ENCODE data around the gene ARID2. TPM values are rescaled to one million over a fixed set of nuclear protein-coding genes. Genes with fewer than 3 reads are reported as not detected.

ARID2 gene
- polyA plus RNA-seq, 1 donor (not counting 4 experiments of a cell fraction or from before 2014, with no cell fraction given) = 15.1 TPM

GRCh38 chr12:45909041-45909713 lies 179.7 kb downstream of the ARID2 start:
- no peak overlapping the region for H3K27ac ChIP-seq (ENCODE audit: control insufficient read depth, insufficient read depth, low read length)
- TF ChIP-seq, protein P1, sequence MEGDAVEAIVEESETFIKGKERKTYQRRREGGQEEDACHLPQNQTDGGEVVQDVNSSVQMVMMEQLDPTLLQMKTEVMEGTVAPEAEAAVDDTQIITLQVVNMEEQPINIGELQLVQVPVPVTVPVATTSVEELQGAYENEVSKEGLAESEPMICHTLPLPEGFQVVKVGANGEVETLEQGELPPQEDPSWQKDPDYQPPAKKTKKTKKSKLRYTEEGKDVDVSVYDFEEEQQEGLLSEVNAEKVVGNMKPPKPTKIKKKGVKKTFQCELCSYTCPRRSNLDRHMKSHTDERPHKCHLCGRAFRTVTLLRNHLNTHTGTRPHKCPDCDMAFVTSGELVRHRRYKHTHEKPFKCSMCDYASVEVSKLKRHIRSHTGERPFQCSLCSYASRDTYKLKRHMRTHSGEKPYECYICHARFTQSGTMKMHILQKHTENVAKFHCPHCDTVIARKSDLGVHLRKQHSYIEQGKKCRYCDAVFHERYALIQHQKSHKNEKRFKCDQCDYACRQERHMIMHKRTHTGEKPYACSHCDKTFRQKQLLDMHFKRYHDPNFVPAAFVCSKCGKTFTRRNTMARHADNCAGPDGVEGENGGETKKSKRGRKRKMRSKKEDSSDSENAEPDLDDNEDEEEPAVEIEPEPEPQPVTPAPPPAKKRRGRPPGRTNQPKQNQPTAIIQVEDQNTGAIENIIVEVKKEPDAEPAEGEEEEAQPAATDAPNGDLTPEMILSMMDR (optimal IDR thresholded peaks at IDR 0.05 in 1 of 3, IDR thresholded peaks at IDR 0.05 in 1 of 3, conservative IDR thresholded peaks at IDR 0.05 in 1 of 3; ENCODE audit: extremely low read depth in 1 of 3, insufficient read depth in 2 of 3, low read length in 3 of 3) = no peak
- TF ChIP-seq EZH2 (IDR thresholded peaks at IDR 0.05; ENCODE audit: low read length) = no peak

GRCh38 chr12:45912774-45913173 lies 183.3 kb downstream of the ARID2 start:
- peaks cover 8% of the 10 kb centered on the region for H3K4me1 ChIP-seq (ENCODE audit: control insufficient read depth, extremely low read depth, insufficient read depth, low read length)
- TF ChIP-seq EZH2 (IDR thresholded peaks at IDR 0.05; ENCODE audit: low read length) = no peak
- TF ChIP-seq, protein P1 (optimal IDR thresholded peaks at IDR 0.05 in 1 of 3, IDR thresholded peaks at IDR 0.05 in 1 of 3, conservative IDR thresholded peaks at IDR 0.05 in 1 of 3; ENCODE audit: extremely low read depth in 1 of 3, insufficient read depth in 2 of 3, low read length in 3 of 3) = no peak
- no peak overlapping the region for H3K9ac ChIP-seq (ENCODE audit: control insufficient read depth, extremely low read depth, insufficient read depth, low read length)
- H4K20me1 ChIP-seq (ENCODE audit: control insufficient read depth, extremely low read depth, insufficient read depth, low read length) = no peaks in the 10 kb centered on the region
- no peaks in the 10 kb centered on the region for H3K27me3 ChIP-seq (ENCODE audit: control insufficient read depth, extremely low read depth, insufficient read depth, low read length)
- H3K9me3 ChIP-seq (ENCODE audit: control insufficient read depth, low read depth, low read length) = no peaks in the 10 kb centered on the region
- H3K36me3 ChIP-seq (ENCODE audit: control insufficient read depth in 2 of 2, extremely low read depth in 1 of 2, insufficient read depth in 2 of 2, low read length in 2 of 2) = peaks cover 0 to 3% of the 10 kb centered on the region in 2 experiments
- H2AFZ ChIP-seq (ENCODE audit: control insufficient read depth, low read length) = no peak overlapping the region
- dilution Hi-C loops (cut with MboI; ENCODE audit: extremely low pct_ligation_motif_present, low sequenced_read_pairs) = no loop called here
- DNase-seq (ENCODE audit: low read depth, low spot score) (no peak), FAIRE-seq (no peak)
- no peaks in the 10 kb centered on the region for H3K9me1 ChIP-seq (ENCODE audit: control insufficient read depth, extremely low read depth, insufficient read depth, low read length)
- H3K4me2 ChIP-seq (ENCODE audit: control insufficient read depth, extremely low read depth, insufficient read depth, low read depth, low read length) = no peak overlapping the region
- H3K79me2 ChIP-seq (ENCODE audit: control insufficient read depth, insufficient read depth, low read length) = no peaks in the 10 kb centered on the region
- no peak overlapping the region for H3K4me3 ChIP-seq (ENCODE audit: control insufficient read depth in 2 of 3, extremely low read depth in 1 of 3, insufficient read depth in 2 of 3, low read depth in 1 of 3, low read length in 3 of 3)
- H3K27ac ChIP-seq (ENCODE audit: control insufficient read depth, insufficient read depth, low read length) = no peak overlapping the region

More at GRCh38 chr12:45909041-45909713, 179.7 kb downstream of the ARID2 start:
- no peak overlapping the region for H3K4me3 ChIP-seq (ENCODE audit: control insufficient read depth in 2 of 3, extremely low read depth in 1 of 3, insufficient read depth in 2 of 3, low read depth in 1 of 3, low read length in 3 of 3)
- H3K9ac ChIP-seq (ENCODE audit: control insufficient read depth, extremely low read depth, insufficient read depth, low read length) = no peak overlapping the region
- dilution Hi-C loops (cut with MboI; ENCODE audit: extremely low pct_ligation_motif_present, low sequenced_read_pairs) = no loop called here
- no peaks in the 10 kb centered on the region for H3K9me1 ChIP-seq (ENCODE audit: control insufficient read depth, extremely low read depth, insufficient read depth, low read length)
- no peaks in the 10 kb centered on the region for H3K79me2 ChIP-seq (ENCODE audit: control insufficient read depth, insufficient read depth, low read length)
- H2AFZ ChIP-seq (ENCODE audit: control insufficient read depth, low read length) = no peak overlapping the region
- H3K9me3 ChIP-seq (ENCODE audit: control insufficient read depth, low read depth, low read length) = no peaks in the 10 kb centered on the region
- peaks cover 0 to 3% of the 10 kb centered on the region in 2 experiments for H3K36me3 ChIP-seq (ENCODE audit: control insufficient read depth in 2 of 2, extremely low read depth in 1 of 2, insufficient read depth in 2 of 2, low read length in 2 of 2)
- H3K4me1 ChIP-seq (ENCODE audit: control insufficient read depth, extremely low read depth, insufficient read depth, low read length) = peaks cover 8% of the 10 kb centered on the region
- DNase-seq (ENCODE audit: low read depth, low spot score) (no peak), FAIRE-seq (no peak)
- H4K20me1 ChIP-seq (ENCODE audit: control insufficient read depth, extremely low read depth, insufficient read depth, low read length) = no peaks in the 10 kb centered on the region
- no peaks in the 10 kb centered on the region for H3K27me3 ChIP-seq (ENCODE audit: control insufficient read depth, extremely low read depth, insufficient read depth, low read length)
- no peak overlapping the region for H3K4me2 ChIP-seq (ENCODE audit: control insufficient read depth, extremely low read depth, insufficient read depth, low read depth, low read length)

Data from keratinocyte (primary cell).